CD8-positive, alpha-beta memory T cell (primary cell): ENCODE measurements around the gene SLC36A2. TPM values are rescaled to one million over a fixed set of nuclear protein-coding genes. Genes with fewer than 3 reads are reported as not detected.

Experiments
- CTCF ChIA-PET: fragments of 350-600 bp; sonication (Branson Sonifier 250); formaldehyde crosslinking; loops from one replicate; lab custom pipeline; 2021; ENCODE audit warnings: antibody characterized with exemption; lab: Charles Lee
- POLR2A ChIA-PET: fragments of 350-600 bp; sonication (Branson Sonifier 250); formaldehyde crosslinking; loops from one replicate; lab custom pipeline; 2021; ENCODE audit warnings: antibody characterized with exemption; lab: Charles Lee
- DNase-seq, 5 donors: peaks; one replicate each; pipeline versions ENCODE4 v3.0.0 to v3.0.0-alpha.2; 2020 to 2022; ENCODE audit warnings: mixed read lengths in 1 of 5
- H3K27ac ChIP-seq: one replicate; pipeline ENCODE4 v1.7.0; 2013; ENCODE audit warnings: low read depth, mild to moderate bottlenecking, low read length, moderate library complexity
- H3K27me3 ChIP-seq: 2 replicates; pipeline ENCODE4 v1.7.0; 2013; ENCODE audit warnings: low read length, mild to moderate bottlenecking; ENCODE audit not compliant: insufficient read depth, poor library complexity, severe bottlenecking
- H3K36me3 ChIP-seq: 2 replicates; pipeline ENCODE4 v1.7.0; 2013; ENCODE audit warnings: mild to moderate bottlenecking, low read length, moderate library complexity; ENCODE audit not compliant: insufficient read depth
- H3K4me1 ChIP-seq: 2 replicates; pipeline ENCODE4 v1.7.0; 2013; ENCODE audit warnings: mild to moderate bottlenecking, low read length, moderate library complexity; ENCODE audit not compliant: insufficient read depth
- H3K4me3 ChIP-seq: 2 replicates; pipeline ENCODE4 v1.7.0; 2013; ENCODE audit warnings: mild to moderate bottlenecking, low read length
- H3K9me3 ChIP-seq: 2 replicates; pipeline ENCODE4 v1.7.0; 2013; ENCODE audit warnings: mild to moderate bottlenecking, low read length
- H3K27ac Mint-ChIP-seq, 8 donors: one replicate each; pipeline ENCODE4 v1.8.0; 2020 to 2021; ENCODE audit warnings: mixed read lengths in 8 of 8, mild to moderate bottlenecking in 6 of 8, inconsistent platforms in 3 of 8, moderate library complexity in 3 of 8
- H3K27me3 Mint-ChIP-seq, 2 donors: one replicate each; pipeline ENCODE4 v1.8.0; 2020 to 2021; ENCODE audit warnings: mixed read lengths in 2 of 2, mild to moderate bottlenecking in 1 of 2, moderate library complexity in 1 of 2
- H3K36me3 Mint-ChIP-seq, 3 donors: one replicate each; pipeline ENCODE4 v1.8.0; 2020 to 2021; ENCODE audit warnings: mixed read lengths in 3 of 3, inconsistent platforms in 1 of 3, mild to moderate bottlenecking in 1 of 3
- H3K4me1 Mint-ChIP-seq, 3 donors: one replicate each; pipeline ENCODE4 v1.8.0; 2020 to 2021; ENCODE audit warnings: mixed read lengths in 3 of 3, inconsistent platforms in 1 of 3, mild to moderate bottlenecking in 1 of 3
- H3K4me3 Mint-ChIP-seq, 7 donors: one replicate each; pipeline ENCODE4 v1.8.0; 2020 to 2021; ENCODE audit warnings: mixed read lengths in 7 of 7, mild to moderate bottlenecking in 6 of 7, moderate library complexity in 4 of 7, inconsistent platforms in 2 of 7
- H3K9me3 Mint-ChIP-seq, 5 donors: one replicate each; pipeline ENCODE4 v1.8.0; 2020 to 2022; ENCODE audit warnings: mixed read lengths in 5 of 5, mild to moderate bottlenecking in 3 of 5, moderate library complexity in 2 of 5, inconsistent platforms in 1 of 5
- polyA plus RNA-seq: library from polyadenylated mRNA; unstranded; fragments of 300-500 nt; fragmentation: Illumina TruSeq; gene quantifications from one replicate; pipeline ENCODE4 v1.2.3, GENCODE V29; 2021
- total RNA-seq, 2 experiments: library from RNA; stranded (reverse); gene quantifications; one replicate each; pipeline ENCODE4 v1.2.3, GENCODE V29; 2021

Gene SLC36A2
- total RNA-seq (not detected), polyA plus RNA-seq (not detected)

DNA sequence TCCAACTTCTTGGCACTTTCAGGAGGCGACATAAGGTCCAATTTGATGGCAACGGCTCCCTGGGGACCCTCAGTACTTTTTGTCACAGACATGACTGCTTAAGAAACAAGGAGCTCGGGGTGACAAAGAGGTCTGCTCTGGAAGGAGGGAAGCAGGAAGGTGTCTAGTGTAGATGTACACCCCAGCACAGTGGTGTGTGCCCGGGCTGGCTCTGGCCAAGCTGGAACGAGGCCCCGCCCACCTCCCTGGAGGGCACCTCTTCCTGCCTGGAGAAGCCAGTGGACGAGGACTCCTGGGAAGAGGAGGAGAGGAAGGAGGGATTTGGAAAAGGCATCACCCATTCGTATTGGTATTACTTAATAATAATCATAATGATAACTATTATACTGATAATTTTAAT, at the start of gene SLC36A2:
Gene SLC36A2 (minus strand): TSS at position 191 of the 400 bp plus-strand sequence. CDS start 99 bp downstream, at position 92.
- no peak within 1 kb of the TSS for H3K27ac Mint-ChIP-seq
- ChIA-PET CTCF (interaction anchor here (2.1 kb wide), 1 partner anchor 10 kb away, joined by 4 read pairs; no protein-coding TSS in a partner anchor), POLR2A (no interaction called here)
- DNase-seq, result no peak
- no peaks in the 10 kb centered on the region for H3K9me3 Mint-ChIP-seq
- H3K4me3 ChIP-seq, result no peak within 1 kb of the TSS
- H3K27me3 Mint-ChIP-seq, result peaks cover 26 to 73% of the 10 kb centered on the region in 2 donors
- no peaks in the 10 kb centered on the region for H3K36me3 Mint-ChIP-seq
- no peak within 1 kb of the TSS for H3K27ac ChIP-seq
- no peak within 1 kb of the TSS for H3K4me3 Mint-ChIP-seq
- no peaks in the 10 kb centered on the region for H3K9me3 ChIP-seq
- no peaks in the 10 kb centered on the region for H3K4me1 Mint-ChIP-seq
- H3K36me3 ChIP-seq, result no peaks in the 10 kb centered on the region
- H3K27me3 ChIP-seq, result no peaks in the 10 kb centered on the region
- no peaks in the 10 kb centered on the region for H3K4me1 ChIP-seq

DNA sequence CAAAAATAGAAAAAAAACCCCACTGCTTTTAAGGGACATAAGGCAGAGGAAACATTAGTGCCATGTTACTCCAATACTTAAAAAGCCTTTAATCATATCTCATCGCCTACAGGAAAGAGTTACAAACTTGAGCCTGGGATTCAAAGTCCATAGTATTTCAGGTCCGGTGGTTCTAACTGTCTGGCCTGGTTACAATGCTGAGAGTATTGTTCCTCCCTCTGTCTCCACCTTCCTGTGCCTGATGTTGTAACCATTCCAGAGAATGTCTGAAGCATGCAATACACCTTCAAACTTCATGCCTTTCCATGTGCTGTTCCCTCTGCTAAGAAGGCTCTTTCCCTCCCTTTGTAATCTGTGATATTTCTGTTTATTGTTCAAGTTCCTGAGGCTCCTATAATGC, 41.6 kb upstream of the SLC36A2 start:
- no peak overlapping the region for H3K4me3 Mint-ChIP-seq
- H3K4me1 Mint-ChIP-seq, result no peaks in the 10 kb centered on the region
- no peaks in the 10 kb centered on the region for H3K9me3 ChIP-seq
- peaks cover under 1 to 8% (median 4%) of the 10 kb centered on the region in 5 donors for H3K9me3 Mint-ChIP-seq
- H3K36me3 Mint-ChIP-seq, result no peaks in the 10 kb centered on the region
- peaks cover 22 to 29% of the 10 kb centered on the region in 2 donors for H3K27me3 Mint-ChIP-seq
- H3K4me1 ChIP-seq, result no peaks in the 10 kb centered on the region
- no peak overlapping the region for H3K27ac Mint-ChIP-seq
- ChIA-PET CTCF (no interaction called here), POLR2A (no interaction called here)
- no peak overlapping the region for H3K27ac ChIP-seq
- no peak overlapping the region for H3K4me3 ChIP-seq
- H3K36me3 ChIP-seq, result no peaks in the 10 kb centered on the region
- no peak for DNase-seq
- H3K27me3 ChIP-seq, result no peaks in the 10 kb centered on the region

DNA sequence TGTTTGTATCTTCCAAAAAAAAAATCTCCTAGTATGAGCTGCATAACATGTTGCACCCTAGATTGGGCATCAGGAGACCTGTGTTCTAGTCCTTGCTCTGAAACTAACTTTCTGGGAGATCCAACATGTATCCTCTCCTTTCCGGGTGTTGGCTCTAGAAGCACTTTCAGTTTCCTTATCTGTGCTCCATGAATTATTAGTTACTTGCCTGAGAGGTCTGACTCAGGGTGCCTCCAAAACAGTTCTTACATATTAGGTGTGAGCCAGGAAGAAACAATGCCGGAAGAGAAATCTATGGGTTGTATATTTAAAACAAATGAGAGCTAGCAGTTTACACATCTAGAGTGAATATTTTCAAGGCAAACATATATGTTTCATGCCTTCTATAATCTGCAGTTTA, 36.7 kb upstream of the SLC36A2 start:
- Histone ChIP-seq H3K27me3 (no peaks in the 10 kb centered on the region), H3K27ac (no peak overlapping the region), H3K9me3 (no peaks in the 10 kb centered on the region), H3K36me3 (no peaks in the 10 kb centered on the region), H3K4me1 (no peaks in the 10 kb centered on the region), H3K4me3 (no peak overlapping the region)
- H3K4me3 Mint-ChIP-seq, result no peak overlapping the region
- peaks cover 17 to 46% of the 10 kb centered on the region in 2 donors for H3K27me3 Mint-ChIP-seq
- no peak overlapping the region for H3K27ac Mint-ChIP-seq
- no peak for DNase-seq
- no peaks in the 10 kb centered on the region for H3K4me1 Mint-ChIP-seq
- CTCF ChIA-PET, result no interaction called here
- H3K36me3 Mint-ChIP-seq, result no peaks in the 10 kb centered on the region
- no peaks in the 10 kb centered on the region for H3K9me3 Mint-ChIP-seq
- POLR2A ChIA-PET, result no interaction called here

DNA sequence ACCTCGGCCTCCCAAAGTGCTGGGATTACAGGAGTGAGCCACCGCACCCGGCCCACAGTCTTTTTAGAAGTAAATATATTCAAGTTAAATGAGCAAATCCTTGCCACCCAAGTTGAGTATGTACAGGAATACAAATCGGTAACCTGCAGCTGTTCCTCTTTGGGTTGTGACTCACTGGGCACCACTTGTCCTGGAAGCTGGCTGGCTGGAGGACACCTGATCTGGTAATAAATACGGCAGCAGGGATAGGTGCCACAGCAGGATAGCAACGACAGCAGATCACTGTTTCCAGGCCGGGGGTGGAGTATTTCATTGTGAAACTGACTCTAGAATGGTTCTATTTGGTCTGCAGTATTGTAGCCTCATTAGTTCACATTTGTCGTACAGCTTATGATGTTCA, 35.7 kb upstream of the SLC36A2 start:
- no peak overlapping the region for H3K27ac ChIP-seq
- H3K9me3 ChIP-seq, result no peaks in the 10 kb centered on the region
- no peaks in the 10 kb centered on the region for H3K4me1 Mint-ChIP-seq
- DNase-seq, result no peak
- H3K27me3 Mint-ChIP-seq, result peaks cover 15 to 41% of the 10 kb centered on the region in 2 donors
- ChIA-PET CTCF (no interaction called here), POLR2A (no interaction called here)
- H3K36me3 Mint-ChIP-seq, result no peaks in the 10 kb centered on the region
- no peak overlapping the region for H3K4me3 Mint-ChIP-seq
- H3K27me3 ChIP-seq, result no peaks in the 10 kb centered on the region
- H3K27ac Mint-ChIP-seq, result no peak overlapping the region
- H3K4me3 ChIP-seq, result no peak overlapping the region
- H3K9me3 Mint-ChIP-seq, result peaks cover 0 to 2% (median 0%) of the 10 kb centered on the region in 5 donors
- no peaks in the 10 kb centered on the region for H3K36me3 ChIP-seq
- no peaks in the 10 kb centered on the region for H3K4me1 ChIP-seq

DNA sequence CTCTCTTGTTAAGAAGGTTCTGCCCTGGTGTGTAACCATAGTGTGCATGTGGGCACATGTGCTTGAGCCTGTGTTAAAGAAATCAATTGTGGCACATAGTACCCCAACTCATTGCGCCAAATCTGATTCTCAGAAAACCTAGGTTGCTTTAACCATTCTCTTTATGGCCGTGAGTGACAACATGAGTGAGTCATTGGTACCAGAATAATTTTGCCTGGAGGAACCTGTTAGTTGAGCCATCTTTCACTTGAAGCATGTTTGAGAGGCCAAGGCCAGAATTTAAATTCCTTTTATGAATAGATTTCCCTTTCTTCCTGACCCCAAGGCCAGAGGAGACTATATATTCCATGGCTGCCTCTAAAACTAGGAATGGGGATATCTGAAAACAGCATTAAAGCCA, 35.2 kb upstream of the SLC36A2 start:
- H3K27ac Mint-ChIP-seq, result no peak overlapping the region
- H3K4me3 ChIP-seq, result no peak overlapping the region
- H3K4me3 Mint-ChIP-seq, result no peak overlapping the region
- H3K4me1 Mint-ChIP-seq, result no peaks in the 10 kb centered on the region
- ChIA-PET CTCF (no interaction called here), POLR2A (no interaction called here)
- H3K27ac ChIP-seq, result no peak overlapping the region
- no peaks in the 10 kb centered on the region for H3K36me3 ChIP-seq
- H3K27me3 Mint-ChIP-seq, result peaks cover 15 to 41% of the 10 kb centered on the region in 2 donors
- peaks cover 0 to 2% (median 0%) of the 10 kb centered on the region in 5 donors for H3K9me3 Mint-ChIP-seq
- H3K27me3 ChIP-seq, result no peaks in the 10 kb centered on the region
- no peaks in the 10 kb centered on the region for H3K9me3 ChIP-seq
- no peak for DNase-seq
- H3K4me1 ChIP-seq, result no peaks in the 10 kb centered on the region
- H3K36me3 Mint-ChIP-seq, result no peaks in the 10 kb centered on the region

DNA sequence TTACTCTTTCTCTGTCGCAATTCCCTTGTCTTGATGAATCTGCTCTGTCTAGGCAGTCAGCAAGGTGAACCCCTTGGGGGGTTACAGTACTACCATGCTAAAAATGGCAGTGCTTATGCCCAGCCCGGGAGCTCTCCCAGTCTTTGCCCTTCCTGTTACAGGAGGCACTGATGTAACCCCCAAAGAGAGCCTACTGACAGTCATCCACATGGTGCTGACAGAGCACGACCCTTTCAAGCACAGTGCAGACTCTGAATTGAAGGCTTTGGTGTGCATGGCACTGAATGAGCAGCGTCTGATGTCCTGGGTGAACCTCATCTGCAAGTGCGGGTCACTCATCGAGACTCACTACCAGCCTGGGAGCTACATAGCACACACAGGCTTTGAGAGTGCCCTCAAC, 34.5 kb upstream of the SLC36A2 start:
- Histone ChIP-seq H3K9me3 (no peaks in the 10 kb centered on the region), H3K27ac (no peak overlapping the region), H3K4me1 (no peaks in the 10 kb centered on the region), H3K36me3 (no peaks in the 10 kb centered on the region), H3K27me3 (no peaks in the 10 kb centered on the region), H3K4me3 (no peak overlapping the region)
- H3K4me1 Mint-ChIP-seq, result no peaks in the 10 kb centered on the region
- ChIA-PET CTCF (no interaction called here), POLR2A (no interaction called here)
- H3K9me3 Mint-ChIP-seq, result peaks cover 0 to 2% (median 0%) of the 10 kb centered on the region in 5 donors
- H3K27me3 Mint-ChIP-seq, result peaks cover 15 to 38% of the 10 kb centered on the region in 2 donors
- no peak for DNase-seq
- H3K36me3 Mint-ChIP-seq, result no peaks in the 10 kb centered on the region
- no peak overlapping the region for H3K4me3 Mint-ChIP-seq
- H3K27ac Mint-ChIP-seq, result no peak overlapping the region

DNA sequence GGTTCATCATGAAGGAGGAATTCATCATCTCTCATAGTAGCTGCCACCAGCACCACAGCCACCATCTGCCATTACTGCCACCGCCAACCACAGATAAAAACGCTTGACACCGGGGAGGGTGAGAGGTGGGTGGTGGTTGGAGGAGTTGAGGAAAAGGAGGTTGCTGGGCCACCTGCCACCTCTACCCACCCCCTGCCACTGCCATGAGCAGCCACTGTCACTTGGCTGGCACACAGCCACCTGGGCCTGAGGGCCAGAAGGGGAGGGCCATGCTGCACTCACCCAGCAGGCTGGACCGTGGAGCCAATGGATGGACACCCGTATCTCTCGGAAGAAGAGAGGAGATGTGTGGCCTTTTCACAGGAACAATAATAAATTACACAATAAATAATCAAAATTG, 31.3 kb upstream of the SLC36A2 start:
- POLR2A ChIA-PET, result no interaction called here
- no peak overlapping the region for H3K4me3 Mint-ChIP-seq

DNA sequence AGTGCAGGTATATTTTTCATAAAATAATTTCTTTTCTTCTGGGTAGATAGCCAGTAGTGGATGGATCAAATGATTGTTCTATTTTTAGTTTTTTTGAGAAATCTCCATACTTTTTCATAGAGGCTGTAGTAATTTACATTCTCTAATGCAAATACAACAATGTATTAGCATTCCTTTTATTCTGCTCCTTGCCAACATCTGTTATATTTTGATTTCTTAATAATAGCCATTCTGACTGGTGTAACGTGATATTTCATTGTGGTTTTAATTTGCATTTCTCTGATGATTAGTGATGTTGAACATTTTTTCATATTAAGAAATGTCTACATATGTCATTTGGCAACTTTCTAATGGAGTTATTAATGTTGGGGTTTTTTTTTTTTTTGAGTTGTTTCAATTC, 27.2 kb upstream of the SLC36A2 start:
- H3K27me3 Mint-ChIP-seq, result peaks cover 4 to 7% of the 10 kb centered on the region in 2 donors
- H3K4me3 Mint-ChIP-seq, result no peak overlapping the region
- no peaks in the 10 kb centered on the region for H3K36me3 ChIP-seq
- no peaks in the 10 kb centered on the region for H3K9me3 ChIP-seq
- CTCF ChIA-PET, result no interaction called here
- no peak for DNase-seq
- no peak overlapping the region for H3K4me3 ChIP-seq
- no peak overlapping the region for H3K27ac ChIP-seq
- H3K9me3 Mint-ChIP-seq, result peaks cover 0 to 2% (median 0%) of the 10 kb centered on the region in 5 donors
- H3K36me3 Mint-ChIP-seq, result no peaks in the 10 kb centered on the region
- H3K27ac Mint-ChIP-seq, result no peak overlapping the region
- H3K4me1 Mint-ChIP-seq, result no peaks in the 10 kb centered on the region
- POLR2A ChIA-PET, result no interaction called here
- H3K27me3 ChIP-seq, result no peaks in the 10 kb centered on the region
- H3K4me1 ChIP-seq, result no peaks in the 10 kb centered on the region

More for the DNA sequence above, 31.3 kb upstream of the SLC36A2 start:
- Histone ChIP-seq H3K27me3 (no peaks in the 10 kb centered on the region), H3K4me3 (no peak overlapping the region), H3K27ac (no peak overlapping the region), H3K4me1 (no peaks in the 10 kb centered on the region), H3K36me3 (no peaks in the 10 kb centered on the region), H3K9me3 (no peaks in the 10 kb centered on the region)
- Mint-ChIP-seq H3K27me3 (peaks cover 6 to 28% of the 10 kb centered on the region in 2 donors), H3K27ac (no peak overlapping the region), H3K4me1 (no peaks in the 10 kb centered on the region), H3K36me3 (no peaks in the 10 kb centered on the region), H3K9me3 (peaks cover 0 to 2% (median 0%) of the 10 kb centered on the region in 5 donors)
- CTCF ChIA-PET, result no interaction called here
- no peak for DNase-seq
